ENCODE measurements around the gene UNC80. TPM values are rescaled to one million over a fixed set of nuclear protein-coding genes. Genes with fewer than 3 reads are reported as not detected.

Gene UNC80
- total RNA-seq, 4 donors from 2014 or later, result under 0.01 to 0.67 (median 0.06) TPM

DNA sequence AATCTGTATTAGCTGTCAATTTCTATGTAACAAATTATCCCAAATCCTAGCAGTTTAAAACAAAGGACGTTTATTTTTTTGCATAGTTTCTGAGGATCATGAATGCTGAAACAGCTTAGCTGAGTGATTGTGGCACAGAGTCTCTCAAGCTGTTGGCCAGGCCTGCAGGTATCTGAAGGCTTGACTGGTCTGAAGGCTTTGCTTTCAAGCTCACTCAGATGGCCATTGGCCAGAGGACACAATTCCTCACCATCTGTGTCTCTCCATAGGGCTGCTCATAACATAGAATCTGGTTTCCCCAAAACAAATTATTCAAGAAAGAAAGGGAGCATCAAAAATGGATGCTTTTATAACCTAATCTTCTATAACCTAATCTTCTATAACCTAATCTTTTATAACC, 33.7 kb downstream of the UNC80 start:
- H3K9me3 ChIP-seq, result no peaks in the 10 kb centered on the region
- WGBS, 2 donors (ENCODE audit: low coverage in 1 of 2), result 11 to 33% methylated on average over 1 of the region's 1 CpG
- no peaks in the 10 kb centered on the region for H3K36me3 ChIP-seq
- no peaks in the 10 kb centered on the region for H3K4me1 ChIP-seq
- TF ChIP-seq POLR2A (IDR thresholded peaks at IDR 0.05) (no peak), POLR2AphosphoS5 (IDR thresholded peaks at IDR 0.05) (no peak), EP300 (IDR thresholded peaks at IDR 0.05) (no peak)
- TF ChIP-seq, protein P1, sequence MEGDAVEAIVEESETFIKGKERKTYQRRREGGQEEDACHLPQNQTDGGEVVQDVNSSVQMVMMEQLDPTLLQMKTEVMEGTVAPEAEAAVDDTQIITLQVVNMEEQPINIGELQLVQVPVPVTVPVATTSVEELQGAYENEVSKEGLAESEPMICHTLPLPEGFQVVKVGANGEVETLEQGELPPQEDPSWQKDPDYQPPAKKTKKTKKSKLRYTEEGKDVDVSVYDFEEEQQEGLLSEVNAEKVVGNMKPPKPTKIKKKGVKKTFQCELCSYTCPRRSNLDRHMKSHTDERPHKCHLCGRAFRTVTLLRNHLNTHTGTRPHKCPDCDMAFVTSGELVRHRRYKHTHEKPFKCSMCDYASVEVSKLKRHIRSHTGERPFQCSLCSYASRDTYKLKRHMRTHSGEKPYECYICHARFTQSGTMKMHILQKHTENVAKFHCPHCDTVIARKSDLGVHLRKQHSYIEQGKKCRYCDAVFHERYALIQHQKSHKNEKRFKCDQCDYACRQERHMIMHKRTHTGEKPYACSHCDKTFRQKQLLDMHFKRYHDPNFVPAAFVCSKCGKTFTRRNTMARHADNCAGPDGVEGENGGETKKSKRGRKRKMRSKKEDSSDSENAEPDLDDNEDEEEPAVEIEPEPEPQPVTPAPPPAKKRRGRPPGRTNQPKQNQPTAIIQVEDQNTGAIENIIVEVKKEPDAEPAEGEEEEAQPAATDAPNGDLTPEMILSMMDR (IDR thresholded peaks at IDR 0.05), result no peak
- H3K27ac ChIP-seq, result no peak overlapping the region
- ATAC-seq, result no peak
- no peak overlapping the region for H3K4me3 ChIP-seq
- H3K27me3 ChIP-seq, result no peaks in the 10 kb centered on the region

DNA sequence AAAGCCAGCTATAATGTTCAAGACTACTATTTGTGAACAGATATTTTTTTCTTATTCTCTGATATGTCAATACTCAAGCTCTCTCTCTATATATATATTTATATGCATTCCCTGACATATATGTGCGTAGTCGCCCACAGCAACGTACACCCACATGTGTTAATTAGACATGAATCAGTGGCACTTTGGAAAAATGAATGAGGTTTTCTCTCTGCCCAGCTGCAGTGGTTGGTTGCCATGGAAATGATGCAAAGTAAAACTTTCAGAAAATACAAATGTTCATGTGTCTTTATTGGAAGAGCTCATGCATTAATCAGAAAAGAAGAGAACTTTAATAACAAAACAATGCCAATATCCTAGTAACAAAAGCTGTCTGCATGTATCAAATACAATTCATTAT, 34.7 kb downstream of the UNC80 start:
- Histone ChIP-seq H3K4me1 (no peaks in the 10 kb centered on the region), H3K4me3 (no peak overlapping the region), H3K9me3 (no peaks in the 10 kb centered on the region), H3K36me3 (no peaks in the 10 kb centered on the region), H3K27me3 (no peaks in the 10 kb centered on the region), H3K27ac (no peak overlapping the region)
- WGBS, 2 donors (ENCODE audit: low coverage in 1 of 2), result 54 to 63% methylated on average over 3 of the region's 3 CpGs
- no peak for ATAC-seq
- no peak for TF ChIP-seq EP300 (IDR thresholded peaks at IDR 0.05)
- TF ChIP-seq POLR2AphosphoS5 (IDR thresholded peaks at IDR 0.05), result no peak
- TF ChIP-seq, protein P1 (IDR thresholded peaks at IDR 0.05), result no peak
- TF ChIP-seq POLR2A (IDR thresholded peaks at IDR 0.05), result no peak

DNA sequence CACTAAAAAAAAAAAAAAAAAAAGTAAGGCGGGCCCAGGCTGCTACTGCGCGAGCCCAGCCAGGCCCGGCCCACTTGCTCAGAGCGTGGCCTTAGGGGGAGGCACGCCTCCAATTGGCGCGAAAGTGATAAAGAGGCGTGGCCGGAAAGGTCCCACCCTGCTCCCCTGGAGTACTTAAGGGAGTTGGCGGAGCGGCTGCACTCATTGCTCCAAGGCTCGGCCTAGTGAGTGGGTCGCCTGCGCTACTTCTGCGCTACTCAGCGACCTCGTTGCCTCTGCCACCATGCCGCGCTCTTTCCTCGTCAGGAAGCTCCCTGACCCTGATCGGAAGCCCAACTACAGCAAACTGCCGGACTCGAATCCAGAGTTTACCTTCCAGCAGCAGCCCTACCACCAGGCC, 36.9 kb downstream of the UNC80 start:
- WGBS, 2 donors (ENCODE audit: low coverage in 1 of 2), result 95 to 98% methylated on average over 14 to 17 of the region's 24 CpGs
- no peak for ATAC-seq
- TF ChIP-seq POLR2A (IDR thresholded peaks at IDR 0.05), result no peak

DNA sequence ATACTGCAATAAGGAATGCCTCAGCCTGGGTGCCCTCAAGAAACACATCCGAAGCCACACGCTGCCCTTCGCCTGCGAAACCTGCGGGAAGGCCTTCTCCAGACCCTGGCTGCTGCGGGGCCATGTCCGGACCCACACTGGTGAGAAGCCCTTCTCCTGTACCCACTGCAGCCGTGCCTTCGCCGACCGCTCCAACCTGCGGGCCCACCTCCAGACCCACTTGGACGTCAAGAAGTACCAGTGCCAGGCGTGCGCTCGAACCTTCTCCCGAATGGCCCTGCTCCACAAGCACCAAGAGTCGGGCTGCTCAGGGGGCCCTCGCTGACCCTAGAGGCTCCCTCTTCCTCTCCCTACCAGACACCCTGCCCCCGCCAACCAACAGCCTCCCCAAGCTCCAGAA, 37.6 kb downstream of the UNC80 start:
- TF ChIP-seq POLR2A (IDR thresholded peaks at IDR 0.05), result no peak
- no peak for TF ChIP-seq POLR2AphosphoS5 (IDR thresholded peaks at IDR 0.05)
- TF ChIP-seq, protein P1 (IDR thresholded peaks at IDR 0.05), result no peak
- TF ChIP-seq EP300 (IDR thresholded peaks at IDR 0.05), result no peak
- no peak for ATAC-seq
- 95% methylated on average over 15 of the region's 20 CpGs; no CpG with 5 or more reads in 1 of the 2 donors for WGBS, 2 donors (ENCODE audit: low coverage in 1 of 2)

More for the DNA sequence above, 36.9 kb downstream of the UNC80 start:
- Histone ChIP-seq H3K4me1 (no peaks in the 10 kb centered on the region), H3K36me3 (no peaks in the 10 kb centered on the region), H3K9me3 (no peaks in the 10 kb centered on the region), H3K4me3 (no peak overlapping the region), H3K27ac (no peak overlapping the region), H3K27me3 (no peaks in the 10 kb centered on the region)

DNA sequence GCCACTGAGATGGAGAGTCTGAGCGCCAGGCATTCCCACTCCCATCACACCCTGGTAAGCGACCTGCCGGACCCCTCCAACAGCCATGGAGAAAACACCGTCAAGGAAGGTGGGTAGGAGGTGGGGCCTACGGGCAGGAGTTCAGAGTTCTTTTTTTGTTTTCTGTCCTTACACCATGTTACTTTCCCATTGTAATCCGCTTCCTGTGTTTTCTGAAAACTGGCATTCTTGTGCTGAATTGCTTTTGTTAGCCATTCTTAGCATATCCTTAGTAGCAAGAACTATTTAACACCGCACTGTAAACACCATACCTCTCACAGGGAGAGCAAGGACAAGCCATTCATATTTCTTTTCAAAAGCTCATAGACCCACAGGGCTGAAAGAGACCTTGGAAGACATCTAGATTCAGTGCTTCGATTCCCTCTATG, 46.2 kb downstream of the UNC80 start:
- Histone ChIP-seq H3K36me3 (no peaks in the 10 kb centered on the region), H3K27me3 (no peaks in the 10 kb centered on the region), H3K4me1 (no peaks in the 10 kb centered on the region), H3K27ac (no peak overlapping the region), H3K9me3 (no peaks in the 10 kb centered on the region), H3K4me3 (no peak overlapping the region)
- TF ChIP-seq, protein P1 (IDR thresholded peaks at IDR 0.05), result no peak
- TF ChIP-seq POLR2A (IDR thresholded peaks at IDR 0.05) (no peak), EP300 (IDR thresholded peaks at IDR 0.05) (no peak), POLR2AphosphoS5 (IDR thresholded peaks at IDR 0.05) (no peak)
- WGBS, 2 donors (ENCODE audit: low coverage in 1 of 2), result 48 to 58% methylated on average over 6 to 8 of the region's 8 CpGs
- no peak for ATAC-seq

More for the DNA sequence above, 37.6 kb downstream of the UNC80 start:
- H3K36me3 ChIP-seq, result no peaks in the 10 kb centered on the region
- H3K27ac ChIP-seq, result no peak overlapping the region
- no peaks in the 10 kb centered on the region for H3K9me3 ChIP-seq
- H3K4me3 ChIP-seq, result no peak overlapping the region
- no peaks in the 10 kb centered on the region for H3K4me1 ChIP-seq
- H3K27me3 ChIP-seq, result no peaks in the 10 kb centered on the region

Measured in gastroesophageal sphincter (tissue), 4 donors.